COLO668 (cell line): ENCODE results near the gene STX4.
A peak's percentile ranks its signal among the peaks of the same experiment; 100 is the strongest.

Experiments
- DNase-seq: peaks from one replicate; lab custom pipeline; 2025; ENCODE audit not compliant: unreplicated experiment; lab: John Stamatoyannopoulos, UW

The STX4 gene

GRCh38 chr16:31064882-31065461 is 31.6 kb downstream of the STX4 start:
- DNase-seq: no peak

GRCh38 chr16:31067342-31067741 is 34.0 kb downstream of the STX4 start:
- DNase-seq: no peak

- DNase-seq: peak; percentile 3
Measured at GRCh38 chr16:31071861-31072260, 38.5 kb downstream of the STX4 start.

- peak; percentile 43 for DNase-seq
Measured at GRCh38 chr16:31072540-31073141, 39.3 kb downstream of the STX4 start.

GRCh38 chr16:31073142-31073969 is 40.0 kb downstream of the STX4 start:
- peak; percentile 95 for DNase-seq

GRCh38 chr16:31073970-31074813 is 40.8 kb downstream of the STX4 start, which contains the start of the genes ZNF646 and ZNF668:
Gene ZNF646, plus strand, starts transcription at chr16:31074422. Its CDS starts 1,903 bp downstream, at chr16:31076325.
Gene ZNF668, minus strand, starts transcription at chr16:31074240. Its CDS starts 9,781 bp downstream, at chr16:31064459.
- peak; percentile 98 for DNase-seq

- no peak for DNase-seq
Measured at GRCh38 chr16:31074814-31075183, 41.4 kb downstream of the STX4 start.

- no peak for DNase-seq
Measured at GRCh38 chr16:31076319-31076718, 43.0 kb downstream of the STX4 start.

GRCh38 chr16:31077024-31077423 is 43.7 kb downstream of the STX4 start:
- DNase-seq: no peak

- DNase-seq: no peak
Measured at GRCh38 chr16:31077592-31078396, 44.4 kb downstream of the STX4 start.

GRCh38 chr16:31078597-31079341 is 45.4 kb downstream of the STX4 start:
- no peak for DNase-seq

- no peak for DNase-seq
Measured at GRCh38 chr16:31079342-31079944, 46.1 kb downstream of the STX4 start.

GRCh38 chr16:31080035-31080629 is 46.8 kb downstream of the STX4 start:
- no peak for DNase-seq

GRCh38 chr16:31080756-31081419 is 47.5 kb downstream of the STX4 start:
- no peak for DNase-seq

- no peak for DNase-seq
Measured at GRCh38 chr16:31081428-31082351, 48.3 kb downstream of the STX4 start.

GRCh38 chr16:31082368-31083045 is 49.1 kb downstream of the STX4 start:
- no peak for DNase-seq

GRCh38 chr16:31083081-31083480 is 49.7 kb downstream of the STX4 start:
- no peak for DNase-seq
